HG02885 (cell line): ENCODE data around the gene C16orf96.

Experiments used
- ATAC-seq: cut with Tn5 transposase; IDR thresholded peaks from one replicate; pipeline ENCODE4 v1.9.1; 2021; ENCODE audit warnings: mild to moderate bottlenecking; ENCODE audit not compliant: unreplicated experiment, poor library complexity

The C16orf96 gene

DNA sequence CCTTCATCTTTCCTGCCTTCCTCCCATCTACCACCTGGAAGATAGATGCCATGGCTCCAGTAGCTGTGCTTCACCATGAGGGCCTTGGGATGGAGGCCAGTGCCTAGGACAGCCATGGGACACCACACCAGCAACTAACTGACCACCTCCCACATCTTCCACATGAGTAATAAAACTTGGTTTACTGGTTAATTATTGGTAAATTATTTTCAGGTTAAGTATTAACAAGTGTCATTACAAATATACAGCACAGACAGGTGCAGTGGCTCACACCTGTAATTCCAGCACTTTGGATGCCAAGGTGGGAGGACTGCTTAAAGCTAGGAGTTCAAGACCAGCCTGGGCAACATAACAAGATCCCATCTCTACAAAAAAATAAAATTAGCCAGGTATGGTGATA, 31.6 kb upstream of the C16orf96 start:
- no peak for ATAC-seq

DNA sequence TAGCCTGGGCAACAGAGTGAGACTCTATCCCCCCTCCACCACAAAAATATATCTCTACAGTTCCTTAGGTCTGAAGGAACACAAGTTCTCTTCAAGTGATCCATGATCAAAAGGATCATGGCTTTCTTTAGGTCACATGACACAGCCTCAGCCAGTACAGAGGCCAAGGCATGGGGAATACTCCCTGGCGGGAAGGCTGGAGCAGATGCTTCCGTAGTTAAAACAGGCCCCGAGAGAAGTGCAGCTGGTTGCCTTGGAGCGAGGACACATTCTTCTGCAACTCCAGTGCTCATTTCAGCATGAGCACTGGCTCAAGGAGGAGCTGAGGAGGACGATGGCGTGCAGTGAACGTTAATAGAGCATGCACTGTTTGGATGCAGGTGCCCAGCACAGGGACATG, 31.1 kb upstream of the C16orf96 start:
- ATAC-seq = no peak

DNA sequence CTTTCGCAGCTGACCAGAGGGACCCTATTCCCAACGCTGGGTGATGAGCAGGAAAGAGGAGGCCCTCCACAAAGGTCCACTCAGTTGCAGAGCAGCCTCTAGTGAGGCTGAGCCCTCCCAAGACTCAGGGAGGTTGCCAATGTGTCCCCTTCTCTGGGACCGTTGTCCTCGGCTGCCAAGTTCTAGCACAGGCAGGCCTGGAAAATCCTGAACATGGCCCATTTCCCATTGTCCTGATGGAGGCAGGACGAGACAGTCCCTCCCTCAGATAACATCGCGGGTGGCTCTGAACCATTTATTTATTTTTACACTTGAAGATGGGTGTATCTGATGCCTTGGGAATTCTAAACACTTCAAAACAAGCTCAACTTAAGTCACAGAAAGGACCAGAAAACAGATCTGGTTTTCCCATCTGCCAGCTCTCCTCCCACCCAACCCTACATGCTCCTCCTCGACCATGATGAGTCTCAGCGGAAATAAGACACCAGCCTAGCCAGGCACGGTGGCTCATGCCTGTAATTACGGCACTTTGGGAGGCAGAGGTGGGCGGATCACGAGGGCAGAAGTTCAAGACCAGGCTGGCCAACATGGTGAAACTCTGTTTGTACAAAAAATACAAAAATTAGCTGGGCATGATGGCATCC, 30.4 kb upstream of the C16orf96 start:
- ATAC-seq = no peak

DNA sequence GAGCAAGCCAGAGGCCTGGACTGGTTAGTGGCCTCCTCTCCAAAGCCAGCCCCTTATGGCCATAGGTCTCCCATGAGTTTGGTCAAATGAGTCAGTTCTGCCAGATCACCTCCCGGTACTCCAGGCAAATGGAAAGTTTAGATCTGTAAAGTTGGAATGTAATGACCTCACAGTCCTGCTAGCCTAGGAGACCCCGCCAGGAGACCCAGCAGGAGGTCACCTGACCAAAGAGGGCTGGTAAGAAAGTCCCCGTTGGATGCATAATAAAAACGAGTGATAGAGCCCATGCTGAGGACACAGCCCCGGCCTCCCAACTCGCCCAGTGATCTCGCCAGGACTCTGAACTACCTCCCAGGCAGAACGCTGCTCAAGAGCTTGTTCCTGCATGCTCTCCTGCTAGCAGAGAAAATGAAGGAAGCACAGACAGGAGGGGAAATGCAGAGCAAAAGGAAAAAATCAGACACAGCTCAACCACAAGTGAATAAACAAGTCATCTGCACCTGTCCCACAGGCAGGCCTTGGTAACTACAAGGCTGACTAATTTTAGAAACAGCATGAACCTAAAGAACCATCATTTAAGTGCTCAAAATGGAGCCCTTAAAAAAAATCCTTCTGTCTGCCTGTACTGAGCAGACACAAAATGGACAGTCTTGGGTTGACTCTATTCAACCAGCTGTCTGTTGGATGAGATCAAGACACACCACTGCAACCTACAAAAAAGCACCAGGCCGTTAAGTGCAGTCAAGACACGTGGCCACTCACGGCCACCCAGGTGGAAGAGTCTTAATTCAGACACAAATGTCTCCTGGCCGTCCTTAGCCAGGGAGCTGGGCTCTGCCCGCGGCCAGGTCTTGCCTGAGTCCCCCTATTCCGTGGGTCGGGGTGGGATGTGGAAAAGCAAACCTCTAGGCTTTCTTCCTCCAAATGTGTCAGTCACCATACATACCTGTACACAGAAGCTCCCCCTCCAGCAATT, 26.8 kb upstream of the C16orf96 start:
- no peak for ATAC-seq

DNA sequence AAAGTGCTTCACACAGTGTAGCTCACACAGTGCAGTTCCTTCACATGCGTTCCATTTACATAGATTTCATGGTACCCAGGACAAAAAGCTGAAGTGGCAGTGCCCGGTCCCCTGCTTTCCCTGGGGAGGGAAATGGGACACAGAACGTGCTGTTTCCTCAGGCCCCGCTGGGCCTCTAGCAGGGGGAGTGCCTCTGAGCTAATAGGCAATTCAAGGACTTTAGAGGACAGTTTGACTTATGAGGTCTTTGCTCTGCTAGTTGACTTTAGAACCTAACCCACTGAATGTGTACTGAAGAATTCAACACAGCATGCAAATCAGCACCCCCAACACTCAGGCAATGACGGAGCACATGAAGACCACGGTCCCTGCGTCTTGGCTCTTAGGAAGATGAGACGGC, 24.3 kb upstream of the C16orf96 start:
- ATAC-seq = no peak

- no peak for ATAC-seq
These were observed 23.9 kb upstream of the C16orf96 start for GRCh38 chr16:4532238-4532637.

- ATAC-seq = no peak
These were observed 22.6 kb upstream of the C16orf96 start for GRCh38 chr16:4533490-4533889.

DNA sequence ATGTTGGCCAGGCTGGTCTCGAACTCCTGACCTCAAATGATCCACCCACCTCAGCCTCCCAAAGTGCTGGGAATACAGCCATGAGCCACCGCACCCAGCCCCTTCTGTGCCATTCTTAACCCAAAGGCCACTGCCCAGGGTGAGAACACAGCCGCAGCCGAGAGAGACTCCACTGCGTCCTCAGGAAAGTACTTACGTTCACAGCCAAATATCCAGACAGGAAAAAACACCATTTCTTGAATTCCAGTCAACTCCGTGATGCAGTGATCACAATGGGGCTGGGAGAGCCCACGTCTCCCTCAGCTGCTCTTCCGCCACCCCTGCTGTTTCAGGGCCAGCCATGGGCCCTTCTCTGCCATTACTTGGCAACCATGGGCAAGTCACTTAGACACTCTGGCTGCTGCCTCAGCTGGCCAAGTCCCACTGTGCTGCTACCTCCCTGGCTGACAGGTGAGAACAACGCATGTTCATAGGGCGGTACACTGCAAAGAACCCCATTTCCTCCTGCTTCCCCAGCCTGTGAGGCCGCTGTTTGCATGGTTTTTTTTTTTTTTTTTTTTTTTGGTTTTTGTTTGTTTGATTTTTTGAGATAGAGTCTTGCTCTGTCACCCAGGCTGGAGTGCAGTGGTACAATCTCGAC, 21.9 kb upstream of the C16orf96 start:
- no peak for ATAC-seq

GRCh38 chr16:4535627-4536108, 20.5 kb upstream of the C16orf96 start:
- ATAC-seq = no peak

- no peak for ATAC-seq
These were observed 19.6 kb upstream of the C16orf96 start for GRCh38 chr16:4536391-4537106.

GRCh38 chr16:4537376-4538343, 18.5 kb upstream of the C16orf96 start:
- ATAC-seq = peak; percentile 25

DNA sequence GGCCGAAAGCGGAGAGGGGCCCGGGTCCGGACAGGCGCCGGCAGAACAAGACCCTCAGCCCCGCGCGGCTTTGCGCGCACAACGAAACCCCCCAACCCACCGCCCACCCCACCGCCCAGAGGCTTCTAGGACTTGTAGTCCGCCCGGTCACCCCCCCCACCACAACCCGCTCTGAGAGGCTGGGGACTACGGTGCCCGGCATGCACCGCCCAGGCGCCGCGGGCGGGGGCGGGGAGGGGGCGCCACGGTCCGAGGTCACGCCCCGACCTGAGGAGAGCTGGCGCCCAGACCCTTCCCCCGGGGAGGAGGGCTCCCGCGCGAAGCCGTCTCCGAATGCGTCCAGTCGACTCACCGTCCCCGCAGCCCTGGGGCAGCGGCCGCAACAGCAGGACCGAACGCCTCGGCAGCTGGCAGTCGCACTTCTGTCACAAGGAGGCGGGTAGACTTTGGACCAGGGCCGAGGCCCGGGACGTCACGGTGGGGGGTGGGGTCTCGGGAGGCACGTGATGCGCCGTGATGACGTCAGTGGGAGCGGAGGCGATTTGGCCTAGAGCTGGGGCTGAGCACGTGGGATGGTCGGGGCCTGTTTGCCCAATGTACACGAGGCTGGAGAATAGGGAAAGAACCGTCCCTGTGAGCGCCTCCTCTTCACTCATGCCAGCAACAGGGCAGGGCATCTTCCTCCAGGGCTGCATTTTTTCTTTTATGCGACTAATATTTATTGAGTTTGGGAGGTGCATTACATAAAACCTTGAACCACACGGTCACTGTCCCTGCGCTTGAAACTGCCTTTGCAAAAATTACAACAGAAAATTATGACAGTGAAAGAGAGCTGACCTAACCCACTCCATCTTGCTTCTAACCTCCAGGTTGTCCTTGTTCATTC, 17.5 kb upstream of the C16orf96 start, which contains the start of gene CDIP1:
Gene CDIP1, minus strand, starts transcription at position 424 of the 886 bp plus-strand sequence. CDS start 24,643 bp downstream, outside the sequence.
- ATAC-seq = peak; percentile 81

GRCh38 chr16:4539716-4540284, 16.3 kb upstream of the C16orf96 start:
- no peak for ATAC-seq

DNA sequence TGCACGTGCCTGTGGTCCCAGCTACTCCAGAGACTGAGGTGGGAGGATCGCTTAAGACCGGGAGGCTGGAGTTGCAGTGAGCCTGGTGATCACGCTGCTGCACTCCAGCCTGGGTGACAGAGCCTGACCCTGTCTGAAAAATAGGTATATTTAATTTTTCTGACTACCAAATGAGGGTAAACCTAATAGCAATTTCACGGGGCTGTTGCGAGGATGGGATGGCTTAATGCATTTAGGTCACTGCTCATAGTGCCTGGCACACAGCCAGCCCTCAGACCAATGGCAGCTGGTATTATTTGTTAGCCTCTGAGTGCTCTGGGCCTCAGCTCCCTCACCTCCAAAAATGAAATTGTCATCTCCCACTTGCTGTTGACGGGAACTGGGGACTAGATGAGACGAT, 11.7 kb upstream of the C16orf96 start:
- ATAC-seq = no peak

GRCh38 chr16:4548124-4548523, 8.0 kb upstream of the C16orf96 start:
- ATAC-seq = no peak

DNA sequence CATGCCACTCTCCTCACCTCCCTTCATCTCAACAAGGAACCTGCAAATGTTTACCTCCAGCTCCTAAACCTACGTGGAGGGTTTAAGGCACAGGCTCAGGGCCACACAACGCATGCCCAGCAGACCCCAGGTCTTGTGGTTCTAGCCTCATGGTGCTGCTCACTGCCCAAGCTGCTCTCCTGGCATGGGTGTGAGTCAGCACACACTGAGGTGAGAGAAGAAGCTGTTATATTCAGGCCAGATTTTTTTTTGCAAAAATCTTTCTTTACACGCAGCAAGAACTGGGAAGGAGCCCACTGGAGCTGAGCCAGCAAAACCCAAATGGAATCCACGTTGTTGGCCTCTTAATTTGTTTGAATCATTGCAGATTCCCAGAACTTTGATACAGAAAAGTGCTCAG, 5.5 kb upstream of the C16orf96 start:
- no peak for ATAC-seq

DNA sequence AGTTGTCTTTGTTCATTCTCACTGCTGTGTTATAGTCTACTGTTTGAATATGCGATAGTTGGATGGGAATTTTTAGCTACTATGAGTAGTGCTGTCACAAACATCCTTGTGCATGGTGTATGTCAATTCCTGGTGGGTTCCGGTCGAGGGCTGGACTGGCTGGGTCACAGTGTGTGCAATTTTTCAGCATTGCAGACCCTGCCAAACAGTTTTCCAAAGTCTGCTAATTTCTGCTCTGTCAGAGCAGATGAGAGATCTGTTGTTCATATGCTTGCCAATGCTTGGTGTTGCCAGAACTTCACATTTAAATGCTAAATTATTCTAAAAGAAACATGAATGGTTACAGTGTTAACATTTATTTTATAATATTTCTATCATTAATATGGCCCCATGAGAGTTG, 3.6 kb upstream of the C16orf96 start:
- no peak for ATAC-seq

- ATAC-seq = no peak
These were observed 440 bp downstream of the C16orf96 start for GRCh38 chr16:4556580-4556979.
